HG03095 (cell line): ENCODE results near the gene INTS11.

Experiments
- ATAC-seq: cut with Tn5 transposase; IDR thresholded peaks from one replicate; pipeline ENCODE4 v1.9.1; 2021; ENCODE audit warnings: moderate library complexity; ENCODE audit not compliant: unreplicated experiment

INTS11 gene

GRCh38 chr1:1345384-1345783 is 20.9 kb upstream of the INTS11 start:
- ATAC-seq: no peak

- ATAC-seq: no peak
Observed at GRCh38 chr1:1344655-1345361, 20.3 kb upstream of the INTS11 start.

- ATAC-seq: no peak
Observed at GRCh38 chr1:1343811-1344421, 19.5 kb upstream of the INTS11 start.

- ATAC-seq: no peak
Observed at GRCh38 chr1:1342584-1343115, 18.2 kb upstream of the INTS11 start.

- no peak for ATAC-seq
Observed at GRCh38 chr1:1342061-1342562, 17.7 kb upstream of the INTS11 start.

GRCh38 chr1:1341549-1342021 is 17.1 kb upstream of the INTS11 start:
- no peak for ATAC-seq

GRCh38 chr1:1340791-1341548 is 16.5 kb upstream of the INTS11 start:
- no peak for ATAC-seq

- no peak for ATAC-seq
Observed at GRCh38 chr1:1340185-1340584, 15.7 kb upstream of the INTS11 start.

- no peak for ATAC-seq
Observed at GRCh38 chr1:1338278-1338677, 13.8 kb upstream of the INTS11 start.

- no peak for ATAC-seq
Observed at GRCh38 chr1:1337793-1338147, 13.3 kb upstream of the INTS11 start.

- ATAC-seq: no peak
Observed at GRCh38 chr1:1336931-1337792, 12.7 kb upstream of the INTS11 start.

- no peak for ATAC-seq
Observed at GRCh38 chr1:1336446-1336845, 12.0 kb upstream of the INTS11 start.

- no peak for ATAC-seq
Observed at GRCh38 chr1:1335792-1336248, 11.4 kb upstream of the INTS11 start.

- no peak for ATAC-seq
Observed at GRCh38 chr1:1335283-1335682, 10.8 kb upstream of the INTS11 start.

- ATAC-seq: no peak
Observed at GRCh38 chr1:1334835-1335234, 10.4 kb upstream of the INTS11 start.

- ATAC-seq: no peak
Observed at GRCh38 chr1:1333551-1334241, 9.2 kb upstream of the INTS11 start.

- ATAC-seq: no peak
Observed at GRCh38 chr1:1332774-1333480, 8.5 kb upstream of the INTS11 start.

GRCh38 chr1:1332031-1332755 is 7.7 kb upstream of the INTS11 start:
- no peak for ATAC-seq
